SK-N-SH (cell line): Measurements from ENCODE around the gene HP1BP3. TPM values are rescaled to one million over a fixed set of nuclear protein-coding genes. Genes with fewer than 3 reads are reported as not detected.
"Not testable (repeated sequence)": the region's sequence is repeated elsewhere in the genome, so short reads cannot be mapped to it uniquely, and the experiment has no call there.

ENCODE experiments used
- CTCF ChIA-PET: fragments of 300-600, 350-600 bp; formaldehyde crosslinking; extraction: SDS; loops from one replicate; lab custom pipeline; 2021; lab: Yijun Ruan, JAX
- POLR2A ChIA-PET: fragments of 350-600 bp; sonication (Branson Sonifier 250); formaldehyde crosslinking; extraction: SDS; loops from one replicate; lab custom pipeline; 2020; ENCODE audit warnings: antibody characterized with exemption, inconsistent platforms; lab: Yijun Ruan, JAX
- DNase-seq: peaks from one replicate; pipeline ENCODE4 v3.0.0; 2012
- H2AFZ ChIP-seq: fragments of 200-600 bp; sonication (generic); 2 replicates; pipeline ENCODE4 v1.8.1; 2016; ENCODE audit warnings: antibody characterized with exemption, mild to moderate bottlenecking, low read depth
- H3F3A ChIP-seq: fragments of 200-600 bp; sonication (generic); replicated peaks from 2 replicates; pipeline ENCODE3; 2016; ENCODE audit warnings: antibody characterized with exemption, mild to moderate bottlenecking; ENCODE audit not compliant: insufficient read depth
- H3K27ac ChIP-seq, 2 experiments: fragments of 200-500 bp in 1 of 2; fragments of 200-600 bp in 1 of 2; sonication (Bioruptor generic) in 1 of 2; sonication (generic), shearing (Covaris generic) in 1 of 2; 2 replicates each; pipeline versions ENCODE4 v1.5.1 to v1.6.1; 2014 to 2016; ENCODE audit warnings: low read depth in 2 of 2, inconsistent platforms in 1 of 2, low read length in 1 of 2, mild to moderate bottlenecking in 1 of 2, mixed read lengths in 1 of 2
- H3K27me3 ChIP-seq: fragments of 200-600 bp; sonication (generic), shearing (Covaris generic); 2 replicates; pipeline ENCODE4 v1.6.1; 2016; ENCODE audit warnings: mixed run types; ENCODE audit not compliant: insufficient read depth
- H3K36me3 ChIP-seq, 2 experiments: fragments of 200-500 bp in 1 of 2; fragments of 200-600 bp in 1 of 2; sonication (Bioruptor generic) in 1 of 2; sonication (generic) in 1 of 2; replicated peaks in 1 of 2; 2 replicates each; pipeline versions ENCODE3 to v1.5.1; 2014 to 2016; ENCODE audit warnings: low read length in 1 of 2, mild to moderate bottlenecking in 1 of 2; ENCODE audit not compliant: insufficient read depth in 2 of 2, control insufficient read depth in 1 of 2
- H3K4me1 ChIP-seq, 2 experiments: fragments of 200-500 bp in 1 of 2; fragments of 200-600 bp in 1 of 2; sonication (Bioruptor generic) in 1 of 2; sonication (generic), shearing (Covaris generic) in 1 of 2; 2 replicates each; pipeline versions ENCODE4 v1.5.1 to v1.6.1; 2014 to 2016; ENCODE audit warnings: low read depth in 1 of 2, low read length in 1 of 2, mixed run types in 1 of 2; ENCODE audit not compliant: insufficient read depth in 2 of 2, control insufficient read depth in 1 of 2
- H3K4me2 ChIP-seq: fragments of 200-600 bp; sonication (generic), shearing (Covaris generic); 2 replicates; pipeline ENCODE4 v1.6.1; 2017; ENCODE audit warnings: mixed run types
- H3K4me3 ChIP-seq, 2 experiments: fragments of 200-500 bp in 1 of 2; fragments of 200-600 bp in 1 of 2; sonication (Bioruptor generic) in 1 of 2; sonication (generic), shearing (Covaris generic) in 1 of 2; 2 replicates each; pipeline versions ENCODE4 v1.5.1 to v1.8.1; 2014 to 2016; ENCODE audit warnings: low read depth in 2 of 2, inconsistent platforms in 1 of 2, low read length in 1 of 2, mild to moderate bottlenecking in 1 of 2, mixed read lengths in 1 of 2, moderate library complexity in 1 of 2
- H3K79me2 ChIP-seq: fragments of 200-600 bp; sonication (generic); 2 replicates; pipeline ENCODE4 v1.8.1; 2017; ENCODE audit warnings: mild to moderate bottlenecking; ENCODE audit not compliant: insufficient read depth
- H3K9ac ChIP-seq: fragments of 200-600 bp; sonication (generic); 2 replicates; pipeline ENCODE4 v1.6.1; 2017; ENCODE audit warnings: mixed run types
- H3K9me2 ChIP-seq: fragments of 200-600 bp; sonication (generic); 2 replicates; pipeline ENCODE4 v1.6.1; 2017; ENCODE audit warnings: mixed run types
- H3K9me3 ChIP-seq: fragments of 200-600 bp; sonication (generic); 2 replicates; pipeline ENCODE4 v1.6.1; 2017; ENCODE audit warnings: mixed run types, mild to moderate bottlenecking, moderate library complexity
- H4K20me1 ChIP-seq: fragments of 200-600 bp; sonication (generic); 2 replicates; pipeline ENCODE4 v1.6.1; 2017; ENCODE audit warnings: mild to moderate bottlenecking, mixed run types; ENCODE audit not compliant: insufficient read depth
- FOSL2 ChIP-seq: IDR thresholded peaks from 2 replicates; pipeline ENCODE4 v1.4.0; 2012; ENCODE audit warnings: low read depth, mild to moderate bottlenecking, moderate library complexity, borderline replicate concordance
- FOXM1 ChIP-seq: IDR thresholded peaks from 2 replicates; pipeline ENCODE4 v1.4.0; 2012; ENCODE audit warnings: low read depth, mild to moderate bottlenecking
- PBX3 ChIP-seq: IDR thresholded peaks from 2 replicates; pipeline ENCODE4; 2012
- POLR2AphosphoS5 ChIP-seq: IDR thresholded peaks from 2 replicates; pipeline ENCODE4 v1.6.1; 2012; ENCODE audit warnings: low read depth, low read length
- WGBS: methylation state at CpG from one replicate; pipeline ENCODE4 v1.1.6; 2017; ENCODE audit warnings: low lambda C conversion rate; 5-methylcytosine and 5-hydroxymethylcytosine counted together
- polyA plus RNA-seq, 3 experiments: library from polyadenylated mRNA; depleted of rRNA; stranded (reverse); fragments of >200 nt; gene quantifications; 2 replicates each; pipeline ENCODE4 v1.2.3, GENCODE V29; 2012

Gene HP1BP3
- polyA plus RNA-seq, 1 of the 3 experiments (the other 2 are of a cell fraction), result 236 TPM

- H3K9me3 ChIP-seq, result no peaks in the 10 kb centered on the region
- no peak for DNase-seq
- POLR2A ChIA-PET, result no interaction called here
- no peak for TF ChIP-seq FOXM1
- peaks cover 33% of the 10 kb centered on the region for H3F3A ChIP-seq
- WGBS, result 98% methylated on average over 3 of the region's 3 CpGs
- H3K4me1 ChIP-seq, result 0 out of 4 replicates have a peak, but pooled peaks cover 0 to 6% of the 10 kb centered on the region in 2 experiments
- peaks cover 6% of the 10 kb centered on the region for H4K20me1 ChIP-seq
- H3K36me3 ChIP-seq, result no peaks in the 10 kb centered on the region
- no peak overlapping the region for H3K4me3 ChIP-seq
- H3K9ac ChIP-seq, result no peak overlapping the region
- H3K4me2 ChIP-seq, result no peak overlapping the region
- no peak overlapping the region for H3K27ac ChIP-seq
- no peaks in the 10 kb centered on the region for H3K9me2 ChIP-seq
- peaks cover 7% of the 10 kb centered on the region for H3K79me2 ChIP-seq
- CTCF ChIA-PET, result interaction anchor here (1.2 kb wide), 1 partner anchor 405 kb away, joined by 3 read pairs; no protein-coding TSS in a partner anchor
- no peaks in the 10 kb centered on the region for H3K27me3 ChIP-seq
- no peak overlapping the region for H2AFZ ChIP-seq
Observed at GRCh38 chr1:20790785-20791184, 3.7 kb upstream of the HP1BP3 start.

DNA sequence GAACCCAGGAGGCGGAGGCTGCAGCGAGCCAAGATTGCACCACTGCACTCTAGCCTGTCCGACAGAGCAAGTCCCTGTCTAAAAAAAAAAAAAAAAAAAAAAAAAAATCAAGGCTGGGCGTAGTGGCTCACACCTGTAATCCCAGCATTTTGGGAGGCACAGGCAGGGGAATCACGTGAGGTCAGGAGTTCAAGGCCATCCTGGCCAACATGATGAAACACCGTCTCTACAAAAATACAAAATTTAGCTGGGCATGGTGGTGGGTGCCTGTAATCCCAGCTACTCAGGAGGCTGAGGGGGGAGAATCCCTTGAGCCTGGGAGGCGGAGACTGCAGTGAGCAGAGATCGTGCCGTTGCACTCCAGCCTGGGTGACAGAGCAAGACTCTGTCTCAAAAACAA is 2.5 kb upstream of the HP1BP3 start:
- H3K9ac ChIP-seq, CTCF ChIA-PET, H3K9me3 ChIP-seq, H3K27ac ChIP-seq, H3K4me3 ChIP-seq, H3K4me2 ChIP-seq, H3K9me2 ChIP-seq, H2AFZ ChIP-seq, H3K36me3 ChIP-seq, H3K27me3 ChIP-seq, H3K4me1 ChIP-seq, POLR2A ChIA-PET, DNase-seq: not testable (repeated sequence)
- WGBS, result 98% methylated on average over 9 of the region's 9 CpGs
- Histone ChIP-seq H4K20me1 (peaks cover 17% of the 10 kb centered on the region), H3F3A (peaks cover 33% of the 10 kb centered on the region), H3K79me2 (peaks cover 18% of the 10 kb centered on the region)

GRCh38 chr1:20787840-20788795 is 1.0 kb upstream of the HP1BP3 start:
- peak overlapping the region; percentile 82 for H2AFZ ChIP-seq
- H3K4me1 ChIP-seq, result peaks cover 3 to 6% of the 10 kb centered on the region in 2 experiments; a peak in 2 of 4 replicates
- ChIA-PET CTCF (interaction anchor here (0.8 to 2.6 kb wide), 4 partner anchors 15 to 407 kb away, joined by 3 to 13 read pairs (median 9); no protein-coding TSS in a partner anchor), POLR2A (interaction anchor here (0.9 to 1.7 kb wide), 3 partner anchors 12 to 407 kb away, joined by 3 to 9 read pairs (median 3); no protein-coding TSS in a partner anchor)
- peak overlapping the region; percentile 68 to 72 for H3K4me3 ChIP-seq
- H3K27ac ChIP-seq, result peak overlapping the region; percentile 87 to 96
- peaks cover 32% of the 10 kb centered on the region for H4K20me1 ChIP-seq
- H3K36me3 ChIP-seq, result no peaks in the 10 kb centered on the region
- H3K4me2 ChIP-seq, result peak overlapping the region; percentile 92
- no peaks in the 10 kb centered on the region for H3K27me3 ChIP-seq
- H3K9ac ChIP-seq, result peak overlapping the region; percentile 98
- TF ChIP-seq PBX3, result no peak
- TF ChIP-seq POLR2AphosphoS5, result no peak
- TF ChIP-seq FOSL2, result no peak
- 52% methylated on average over 22 of the region's 22 CpGs for WGBS
- H3K9me2 ChIP-seq, result no peaks in the 10 kb centered on the region
- DNase-seq, result peak; percentile 34
- H3K79me2 ChIP-seq, result peaks cover 33% of the 10 kb centered on the region
- no peaks in the 10 kb centered on the region for H3K9me3 ChIP-seq
- H3F3A ChIP-seq, result peaks cover 26% of the 10 kb centered on the region
